Hepatocyte (in vitro differentiated cells): ENCODE results near the gene BICDL1. TPM values are rescaled to one million over a fixed set of nuclear protein-coding genes. Genes with fewer than 3 reads are reported as not detected.

Experiments
- DNase-seq: peaks from one replicate; pipeline ENCODE4 v3.0.0-alpha.2; 2016; ENCODE audit warnings: low spot score
- H2AFZ ChIP-seq: fragments of 200-600 bp; sonication (generic); 2 replicates; pipeline ENCODE4 v1.6.0; 2016; ENCODE audit warnings: antibody characterized with exemption, mild to moderate bottlenecking
- H3K27ac ChIP-seq: fragments of 200-600 bp; sonication (generic); 2 replicates; pipeline ENCODE4 v1.5.1; 2016; ENCODE audit warnings: mild to moderate bottlenecking
- H3K27me3 ChIP-seq: fragments of 200-600 bp; sonication (generic); 2 replicates; pipeline ENCODE4 v1.6.1; 2016
- H3K36me3 ChIP-seq: fragments of 200-600 bp; sonication (generic); replicated peaks from 2 replicates; pipeline ENCODE4 v1.5.1; 2016; ENCODE audit warnings: low read depth; ENCODE audit not compliant: insufficient read depth
- H3K4me1 ChIP-seq: fragments of 200-600 bp; sonication (generic); 2 replicates; pipeline ENCODE4 v1.5.1; 2016; ENCODE audit warnings: mild to moderate bottlenecking, moderate library complexity; ENCODE audit not compliant: insufficient read depth
- H3K4me2 ChIP-seq: fragments of 200-600 bp; sonication (generic); 2 replicates; pipeline ENCODE4 v1.6.0; 2016
- H3K4me3 ChIP-seq: fragments of 200-600 bp; sonication (generic); 2 replicates; pipeline ENCODE4 v1.5.1; 2016; ENCODE audit warnings: mild to moderate bottlenecking
- H3K79me2 ChIP-seq: fragments of 200-600 bp; sonication (generic); 2 replicates; pipeline ENCODE4 v1.6.0; 2017; ENCODE audit warnings: mild to moderate bottlenecking
- H3K9me2 ChIP-seq: fragments of 200-600 bp; sonication (generic); replicated peaks from 2 replicates; pipeline ENCODE4 v1.6.0; 2017; ENCODE audit warnings: mild to moderate bottlenecking; ENCODE audit not compliant: insufficient read depth
- H3K9me3 ChIP-seq: fragments of 200-600 bp; sonication (generic); 2 replicates; pipeline ENCODE4 v1.5.1; 2016; ENCODE audit warnings: low read depth, mild to moderate bottlenecking
- H4K20me1 ChIP-seq: fragments of 200-600 bp; sonication (generic); 2 replicates; pipeline ENCODE4 v1.6.0; 2016; ENCODE audit warnings: mild to moderate bottlenecking; ENCODE audit not compliant: insufficient read depth, poor library complexity, severe bottlenecking
- EZH2 ChIP-seq: fragments of 200-600 bp; sonication (generic); IDR thresholded peaks from 2 replicates; pipeline ENCODE4 v1.6.1; 2016; ENCODE audit warnings: antibody characterized with exemption, mild to moderate bottlenecking, borderline replicate concordance
- EZH2phosphoT487 ChIP-seq: fragments of 200-600 bp; sonication (generic); IDR thresholded peaks from one replicate; pipeline ENCODE4 v1.6.1; 2018; ENCODE audit warnings: antibody characterized with exemption, mild to moderate bottlenecking, low read depth, moderate library complexity; ENCODE audit not compliant: unreplicated experiment, severe bottlenecking
- WGBS: methylation state at CpG from one replicate; pipeline ENCODE4 v1.1.6; 2016; ENCODE audit warnings: low lambda C conversion rate; ENCODE audit errors: missing lambda C conversion rate; 5-methylcytosine and 5-hydroxymethylcytosine counted together
- polyA plus RNA-seq: library from polyadenylated mRNA; unstranded; fragments of >200 nt; fragmentation: Nextera tagmentation; extraction: Ambion mirVana; gene quantifications from 2 replicates; pipeline ENCODE4 v1.2.1, GENCODE V29; 2016
- total RNA-seq: library from RNA; depleted of rRNA; stranded (reverse); fragments of >200 nt; gene quantifications from 2 replicates; pipeline ENCODE4 v1.2.3, GENCODE V29; 2014
- TF ChIP-seq, protein P1 (sequence below): fragments of 200-600 bp; sonication (generic); IDR thresholded peaks from 2 replicates; pipeline ENCODE4 v1.5.1; 2016; ENCODE audit warnings: antibody characterized with exemption, mild to moderate bottlenecking; ENCODE audit not compliant: poor library complexity

BICDL1 gene
- total and polyA plus RNA-seq, 2 experiments from 2014 or later = 10.6 to 21.9 TPM

DNA sequence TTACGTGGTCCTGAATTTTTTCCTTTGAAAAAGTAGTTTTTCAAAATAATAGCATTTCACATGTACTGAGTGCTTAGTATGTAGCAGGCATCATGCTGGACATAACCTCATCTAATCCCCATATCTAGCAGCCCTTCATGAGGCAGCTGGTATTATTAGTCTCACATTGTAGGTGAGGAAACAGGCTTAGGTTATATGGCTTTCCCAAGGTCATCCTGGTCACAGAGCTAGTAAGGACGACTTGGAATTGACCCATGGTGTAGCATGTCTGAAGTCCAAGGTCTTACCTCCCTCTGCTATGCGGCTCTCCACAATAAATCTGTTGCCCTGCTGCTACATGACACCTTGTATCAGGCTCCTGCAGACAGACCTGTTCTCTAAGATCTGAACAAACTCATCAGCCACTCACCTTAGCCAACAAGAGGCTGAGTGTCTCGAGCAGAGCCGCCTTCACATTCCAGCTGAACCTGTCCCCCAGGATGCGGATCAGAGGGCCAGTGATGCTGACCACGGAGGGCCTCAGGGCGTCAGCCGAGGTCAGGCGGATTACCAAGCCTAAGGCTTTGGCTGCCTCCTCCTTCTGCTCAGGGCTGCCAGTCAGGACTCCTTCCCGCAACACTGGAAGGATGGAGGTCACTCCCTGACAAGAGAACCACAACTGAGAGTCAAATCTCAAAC is 147.2 kb downstream of the BICDL1 start:
- Histone ChIP-seq H4K20me1 (no peaks in the 10 kb centered on the region), H3K36me3 (no peaks in the 10 kb centered on the region), H3K27ac (no peak overlapping the region), H3K4me3 (no peak overlapping the region), H3K4me1 (no peaks in the 10 kb centered on the region), H3K4me2 (no peak overlapping the region), H2AFZ (no peak overlapping the region), H3K9me2 (no peaks in the 10 kb centered on the region), H3K9me3 (no peaks in the 10 kb centered on the region), H3K79me2 (no peaks in the 10 kb centered on the region), H3K27me3 (no peaks in the 10 kb centered on the region)
- TF ChIP-seq EZH2 (no peak), EZH2phosphoT487 (no peak)
- TF ChIP-seq, protein P1, sequence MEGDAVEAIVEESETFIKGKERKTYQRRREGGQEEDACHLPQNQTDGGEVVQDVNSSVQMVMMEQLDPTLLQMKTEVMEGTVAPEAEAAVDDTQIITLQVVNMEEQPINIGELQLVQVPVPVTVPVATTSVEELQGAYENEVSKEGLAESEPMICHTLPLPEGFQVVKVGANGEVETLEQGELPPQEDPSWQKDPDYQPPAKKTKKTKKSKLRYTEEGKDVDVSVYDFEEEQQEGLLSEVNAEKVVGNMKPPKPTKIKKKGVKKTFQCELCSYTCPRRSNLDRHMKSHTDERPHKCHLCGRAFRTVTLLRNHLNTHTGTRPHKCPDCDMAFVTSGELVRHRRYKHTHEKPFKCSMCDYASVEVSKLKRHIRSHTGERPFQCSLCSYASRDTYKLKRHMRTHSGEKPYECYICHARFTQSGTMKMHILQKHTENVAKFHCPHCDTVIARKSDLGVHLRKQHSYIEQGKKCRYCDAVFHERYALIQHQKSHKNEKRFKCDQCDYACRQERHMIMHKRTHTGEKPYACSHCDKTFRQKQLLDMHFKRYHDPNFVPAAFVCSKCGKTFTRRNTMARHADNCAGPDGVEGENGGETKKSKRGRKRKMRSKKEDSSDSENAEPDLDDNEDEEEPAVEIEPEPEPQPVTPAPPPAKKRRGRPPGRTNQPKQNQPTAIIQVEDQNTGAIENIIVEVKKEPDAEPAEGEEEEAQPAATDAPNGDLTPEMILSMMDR = no peak
- WGBS = 86% methylated on average over 11 of the region's 11 CpGs
- no peak for DNase-seq

DNA sequence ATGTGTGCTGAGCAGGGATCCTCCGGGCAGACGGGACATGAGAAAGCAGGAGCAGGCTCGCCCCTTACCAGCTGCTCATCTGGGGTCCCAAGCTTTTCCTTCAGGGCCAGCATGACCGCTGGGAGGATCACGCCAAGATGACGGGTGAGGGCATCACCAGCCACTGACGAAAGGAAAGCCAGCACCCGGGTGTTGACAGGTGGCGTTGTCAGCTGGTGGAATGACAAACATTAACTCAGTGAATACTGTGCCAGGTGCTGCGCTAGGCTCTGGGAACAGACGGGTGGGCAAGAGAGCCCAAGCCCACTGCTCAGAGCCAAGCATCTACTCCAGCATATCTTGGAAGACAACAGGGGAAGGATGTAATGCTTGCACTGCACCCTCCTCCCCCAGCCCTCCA is 148.8 kb downstream of the BICDL1 start:
- 97% methylated on average over 11 of the region's 11 CpGs for WGBS
- H3K27me3 ChIP-seq = no peaks in the 10 kb centered on the region
- H3K4me3 ChIP-seq = no peak overlapping the region
- no peaks in the 10 kb centered on the region for H3K4me1 ChIP-seq
- H3K79me2 ChIP-seq = no peaks in the 10 kb centered on the region
- no peak overlapping the region for H3K4me2 ChIP-seq
- no peak for DNase-seq
- TF ChIP-seq, protein P1 = no peak
- TF ChIP-seq EZH2phosphoT487 (no peak), EZH2 (no peak)
- H2AFZ ChIP-seq = no peak overlapping the region
- no peaks in the 10 kb centered on the region for H3K36me3 ChIP-seq
- H3K9me3 ChIP-seq = no peaks in the 10 kb centered on the region
- H3K27ac ChIP-seq = no peak overlapping the region
- no peaks in the 10 kb centered on the region for H3K9me2 ChIP-seq
- H4K20me1 ChIP-seq = no peaks in the 10 kb centered on the region

DNA sequence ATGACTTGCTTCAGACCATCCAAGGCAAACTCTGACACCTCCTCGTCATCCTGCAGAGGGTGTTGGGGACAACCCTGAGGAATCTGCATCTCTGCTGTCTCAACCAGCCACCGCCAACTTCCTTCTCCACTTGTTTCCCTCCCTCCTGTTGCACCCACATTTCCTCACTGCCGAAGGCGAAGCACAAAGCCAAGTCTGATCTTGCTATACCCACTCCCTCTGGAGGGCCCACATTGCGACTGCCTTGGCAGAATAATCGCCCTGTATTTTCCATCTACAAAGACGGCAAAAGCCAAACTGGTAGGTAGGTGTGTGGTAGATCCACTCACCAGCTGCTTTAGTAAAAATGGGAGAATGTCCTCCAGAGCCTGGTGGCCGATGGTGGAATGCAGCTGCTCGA is 149.3 kb downstream of the BICDL1 start:
- Histone ChIP-seq H3K4me2 (no peak overlapping the region), H3K4me3 (no peak overlapping the region), H3K9me3 (no peaks in the 10 kb centered on the region), H3K27ac (no peak overlapping the region), H3K4me1 (no peaks in the 10 kb centered on the region), H2AFZ (no peak overlapping the region), H3K79me2 (no peaks in the 10 kb centered on the region), H3K27me3 (no peaks in the 10 kb centered on the region), H3K9me2 (no peaks in the 10 kb centered on the region), H4K20me1 (no peaks in the 10 kb centered on the region), H3K36me3 (no peaks in the 10 kb centered on the region)
- no peak for TF ChIP-seq EZH2
- WGBS = 95% methylated on average over 9 of the region's 9 CpGs
- DNase-seq = no peak

DNA sequence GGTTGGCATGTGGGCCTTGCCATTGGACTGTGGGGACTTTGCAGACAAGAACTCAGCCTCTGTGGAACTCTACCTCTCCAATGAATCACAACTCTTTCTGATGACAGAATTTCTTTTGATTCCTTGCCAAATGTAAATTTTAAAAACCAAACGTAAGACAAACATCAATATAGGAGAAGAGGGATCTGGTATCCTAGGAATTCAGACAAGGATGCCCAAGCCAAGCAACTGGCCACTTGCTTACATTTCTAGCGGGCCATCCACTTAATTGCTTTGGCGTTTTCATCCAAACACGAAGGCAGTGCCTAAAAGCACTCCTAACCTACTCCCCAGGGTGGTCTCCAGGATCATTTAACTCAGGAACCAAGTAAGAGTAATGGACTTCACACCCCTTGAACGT is 150.9 kb downstream of the BICDL1 start:
- Histone ChIP-seq H3K4me2 (no peak overlapping the region), H2AFZ (no peak overlapping the region), H3K79me2 (no peaks in the 10 kb centered on the region), H3K9me2 (no peaks in the 10 kb centered on the region), H3K36me3 (no peaks in the 10 kb centered on the region), H3K27me3 (no peaks in the 10 kb centered on the region), H3K27ac (no peak overlapping the region), H3K9me3 (no peaks in the 10 kb centered on the region), H3K4me1 (no peaks in the 10 kb centered on the region), H3K4me3 (no peak overlapping the region), H4K20me1 (no peaks in the 10 kb centered on the region)
- no peak for DNase-seq
- 93% methylated on average over 5 of the region's 5 CpGs for WGBS
- TF ChIP-seq EZH2 = no peak
- TF ChIP-seq, protein P1 = no peak
- TF ChIP-seq EZH2phosphoT487 = no peak
